IMR-90 (cell line): ENCODE measurements around the gene SLC7A4. TPM values are rescaled to one million over a fixed set of nuclear protein-coding genes. Genes with fewer than 3 reads are reported as not detected.

Source experiments
- ATAC-seq: fragments of 200-7000 bp; cut with Tn5 transposase; 2 replicates; pipeline ENCODE4 v1.9.1; 2020; ENCODE audit warnings: low read depth, mild to moderate bottlenecking, moderate library complexity
- BruUV-seq: library from RNA; stranded (reverse); fragments of 400-500 nt; replicated peaks from 2 replicates; lab custom pipeline; 2021; lab: Mats Ljungman, UMichigan
- CTCF ChIA-PET: fragments of 300-600 bp; formaldehyde crosslinking; extraction: SDS; loops from one replicate; lab custom pipeline; 2021; ENCODE audit warnings: antibody characterized with exemption; lab: Yijun Ruan, JAX
- POLR2A ChIA-PET: fragments of 300-600 bp; sonication (Branson Sonifier 250); formaldehyde crosslinking; loops from one replicate; lab custom pipeline; 2022; ENCODE audit warnings: antibody characterized with exemption; ENCODE audit not compliant: unreplicated experiment; lab: Charles Lee
- DNase-seq: peaks from one replicate; pipeline ENCODE4 v3.0.0; 2013
- H2AFZ ChIP-seq: replicated peaks from 2 replicates; pipeline ENCODE3; 2013; ENCODE audit warnings: low read length, mild to moderate bottlenecking; ENCODE audit not compliant: poor library complexity
- H2AK5ac ChIP-seq: 2 replicates; pipeline ENCODE4 v1.6.1; 2013; ENCODE audit warnings: low read depth, low read length, inconsistent platforms
- H2AK9ac ChIP-seq: replicated peaks from 2 replicates; pipeline ENCODE3; 2013; ENCODE audit warnings: mild to moderate bottlenecking, low read depth, low read length, moderate library complexity; ENCODE audit not compliant: poor library complexity
- H2BK120ac ChIP-seq: 2 replicates; pipeline ENCODE4 v1.6.1; 2013; ENCODE audit warnings: low read depth, low read length, inconsistent platforms
- H2BK15ac ChIP-seq: 3 replicates; pipeline ENCODE4 v1.6.1; 2013; ENCODE audit warnings: low read depth, low read length, inconsistent platforms
- H2BK20ac ChIP-seq: 2 replicates; pipeline ENCODE4 v1.6.1; 2013; ENCODE audit warnings: low read depth, mild to moderate bottlenecking, inconsistent platforms, low read length, moderate library complexity
- H2BK5ac ChIP-seq: 2 replicates; pipeline ENCODE4 v1.6.1; 2013; ENCODE audit warnings: mild to moderate bottlenecking, low read depth, low read length, inconsistent platforms; ENCODE audit not compliant: poor library complexity, severe bottlenecking
- H3K14ac ChIP-seq: replicated peaks from 2 replicates; pipeline ENCODE4 v1.6.1; 2013; ENCODE audit warnings: low read depth, low read length, inconsistent platforms
- H3K18ac ChIP-seq: 2 replicates; pipeline ENCODE4 v1.6.1; 2013; ENCODE audit warnings: low read depth, low read length, control low read depth
- H3K23ac ChIP-seq: 2 replicates; pipeline ENCODE4 v1.6.1; 2013; ENCODE audit warnings: low read depth, low read length, inconsistent platforms
- H3K27ac ChIP-seq: 2 replicates; pipeline ENCODE4 v1.5.1; 2013; ENCODE audit warnings: mild to moderate bottlenecking, control low read depth, low read length; ENCODE audit not compliant: insufficient read depth
- H3K27me3 ChIP-seq: 2 replicates; pipeline ENCODE4 v1.6.1; 2013; ENCODE audit warnings: low read length; ENCODE audit not compliant: control insufficient read depth, insufficient read depth
- H3K36me3 ChIP-seq: 2 replicates; pipeline ENCODE4 v1.6.1; 2013; ENCODE audit warnings: low read length, mixed read lengths; ENCODE audit not compliant: control insufficient read depth, insufficient read depth
- H3K4ac ChIP-seq: 2 replicates; pipeline ENCODE4 v1.6.1; 2013; ENCODE audit warnings: low read depth, low read length, inconsistent platforms
- H3K4me1 ChIP-seq: 2 replicates; pipeline ENCODE4 v1.6.1; 2013; ENCODE audit warnings: low read length, mixed read lengths; ENCODE audit not compliant: control insufficient read depth, insufficient read depth
- H3K4me2 ChIP-seq: 2 replicates; pipeline ENCODE4 v1.6.1; 2013; ENCODE audit warnings: low read depth, mild to moderate bottlenecking, control low read depth, low read length, moderate library complexity
- H3K4me3 ChIP-seq: 2 replicates; pipeline ENCODE4 v1.5.1; 2013; ENCODE audit warnings: low read depth, mild to moderate bottlenecking, control low read depth, low read length, moderate library complexity; ENCODE audit not compliant: insufficient read depth
- H3K56ac ChIP-seq: 2 replicates; pipeline ENCODE4 v1.6.1; 2013; ENCODE audit warnings: low read length, inconsistent platforms; ENCODE audit not compliant: insufficient read depth; ENCODE audit errors: extremely low read depth
- H3K79me1 ChIP-seq, 2 experiments: 2 replicates each; pipeline ENCODE4 v1.6.1; 2013; ENCODE audit warnings: low read length in 2 of 2, inconsistent platforms in 1 of 2, low read depth in 1 of 2
- H3K9ac ChIP-seq: 2 replicates; pipeline ENCODE4 v1.6.1; 2013; ENCODE audit warnings: low read depth, low read length, control low read depth
- H3K9me1 ChIP-seq: 2 replicates; pipeline ENCODE4 v1.6.1; 2013; ENCODE audit warnings: low read length, inconsistent platforms; ENCODE audit not compliant: insufficient read depth
- H3K9me3 ChIP-seq: 2 replicates; pipeline ENCODE4 v1.6.1; 2013; ENCODE audit warnings: low read length; ENCODE audit not compliant: control insufficient read depth, insufficient read depth
- H4K20me1 ChIP-seq: 2 replicates; pipeline ENCODE4 v1.6.1; 2013; ENCODE audit warnings: low read length, inconsistent platforms; ENCODE audit not compliant: insufficient read depth
- H4K5ac ChIP-seq: 2 replicates; pipeline ENCODE4 v1.6.1; 2013; ENCODE audit warnings: mild to moderate bottlenecking, low read depth, low read length, control low read depth
- H4K8ac ChIP-seq, 2 experiments: 2 replicates each; pipeline ENCODE4 v1.6.1; 2013; ENCODE audit warnings: low read depth in 2 of 2, low read length in 2 of 2, control low read depth in 1 of 2, inconsistent platforms in 1 of 2
- H4K91ac ChIP-seq: 2 replicates; pipeline ENCODE4 v1.6.1; 2013; ENCODE audit warnings: low read depth, low read length, inconsistent platforms; ENCODE audit not compliant: insufficient read depth
- BHLHE40 ChIP-seq: fragments of 150-350 bp; IDR thresholded peaks from 2 replicates; pipeline ENCODE4 v1.6.1; 2016; ENCODE audit warnings: mild to moderate bottlenecking, low read depth, low read length
- CEBPB ChIP-seq: IDR thresholded peaks from 2 replicates; pipeline ENCODE4 v1.6.1; 2012; ENCODE audit warnings: low read depth, low read length, improper control_type of control experiment
- CHD1 ChIP-seq: IDR thresholded peaks from 2 replicates; pipeline ENCODE4 v1.6.1; 2012; ENCODE audit warnings: low read depth, low read length, improper control_type of control experiment
- FOS ChIP-seq: fragments of 150-350 bp; IDR thresholded peaks from 2 replicates; pipeline ENCODE4 v1.6.1; 2016; ENCODE audit warnings: low read depth, low read length
- MAFK ChIP-seq: IDR thresholded peaks from 2 replicates; pipeline ENCODE4 v1.6.1; 2012; ENCODE audit warnings: low read depth, low read length, improper control_type of control experiment
- MAZ ChIP-seq: IDR thresholded peaks from 2 replicates; pipeline ENCODE4 v1.6.1; 2012; ENCODE audit warnings: low read depth, mild to moderate bottlenecking, low read length, improper control_type of control experiment, moderate library complexity, borderline replicate concordance
- MXI1 ChIP-seq: IDR thresholded peaks from 2 replicates; pipeline ENCODE4 v1.6.1; 2012; ENCODE audit warnings: low read depth, mild to moderate bottlenecking, low read length, moderate library complexity, borderline replicate concordance
- NFE2L2 ChIP-seq: fragments of 150-350 bp; IDR thresholded peaks from 2 replicates; pipeline ENCODE4 v1.6.1; 2016; ENCODE audit warnings: low read depth, mild to moderate bottlenecking, low read length
- POLR2A ChIP-seq: IDR thresholded peaks from 2 replicates; pipeline ENCODE4 v1.6.1; 2012; ENCODE audit warnings: mild to moderate bottlenecking, low read depth, low read length
- RAD21 ChIP-seq: IDR thresholded peaks from 2 replicates; pipeline ENCODE4 v1.6.1; 2012; ENCODE audit warnings: low read length, improper control_type of control experiment
- RCOR1 ChIP-seq: IDR thresholded peaks from 2 replicates; pipeline ENCODE4 v1.6.1; 2012; ENCODE audit warnings: mild to moderate bottlenecking, low read length, improper control_type of control experiment; ENCODE audit not compliant: insufficient replicate concordance
- SMC3 ChIP-seq: fragments of 150-350 bp; IDR thresholded peaks from 2 replicates; pipeline ENCODE4 v1.6.1; 2016; ENCODE audit warnings: low read depth, mild to moderate bottlenecking, antibody characterized with exemption, low read length, moderate library complexity
- WGBS, 2 experiments: methylation state at CpG; one replicate each; pipeline versions ENCODE4 v1.1.5 to v1.1.7; 2013; ENCODE audit warnings: missing lambda C conversion rate in 2 of 2; ENCODE audit not compliant: insufficient read length in 1 of 2; ENCODE audit errors: extremely low coverage in 2 of 2; 5-methylcytosine and 5-hydroxymethylcytosine counted together
- dilution Hi-C: fragments of 300-500 bp; cut with HindIII; formaldehyde crosslinking; loops from one replicate; pipeline ENCODE4 v1.14.3; 2018; ENCODE audit warnings: low sequenced_read_pairs; ENCODE audit not compliant: unreplicated experiment
- in situ Hi-C: fragments of 300-500 bp; cut with MboI; formaldehyde crosslinking; loops from 3 replicates; pipeline ENCODE4 v1.14.3; 2019; ENCODE audit warnings: low sequenced_read_pairs, inconsistent platforms, mixed read lengths
- intact Hi-C: fragments of 100-400 bp; cut with micrococcal nuclease; formaldehyde crosslinking; loops from 2 replicates; pipeline ENCODE4 v1.10.0; 2022
- polyA plus RNA-seq, 3 experiments: library from polyadenylated mRNA; depleted of rRNA; stranded (reverse); fragments of >200 nt; gene quantifications; 2 replicates each; pipeline ENCODE4 v1.2.3, GENCODE V29; 2012; ENCODE audit warnings: low replicate concordance in 1 of 3
- total RNA-seq: library from RNA; depleted of rRNA; stranded (reverse); fragments of >200 nt; gene quantifications from 2 replicates; pipeline ENCODE4 v1.2.3, GENCODE V29; 2012
- TF ChIP-seq, protein P1 (sequence below): fragments of 150-350 bp; IDR thresholded peaks from 2 replicates; pipeline ENCODE4 v1.6.1; 2016; ENCODE audit warnings: low read depth, mild to moderate bottlenecking, low read length, moderate library complexity, borderline replicate concordance
- TF ChIP-seq, protein P2 (sequence below): fragments of 150-350 bp; IDR thresholded peaks from 2 replicates; pipeline ENCODE4 v1.6.1; 2017; ENCODE audit warnings: mild to moderate bottlenecking, antibody characterized with exemption, low read length, low read depth

Gene SLC7A4
- total and polyA plus RNA-seq, 2 of the 4 experiments (the other 2 are of a cell fraction) = 0.03 TPM; not detected in 1

DNA sequence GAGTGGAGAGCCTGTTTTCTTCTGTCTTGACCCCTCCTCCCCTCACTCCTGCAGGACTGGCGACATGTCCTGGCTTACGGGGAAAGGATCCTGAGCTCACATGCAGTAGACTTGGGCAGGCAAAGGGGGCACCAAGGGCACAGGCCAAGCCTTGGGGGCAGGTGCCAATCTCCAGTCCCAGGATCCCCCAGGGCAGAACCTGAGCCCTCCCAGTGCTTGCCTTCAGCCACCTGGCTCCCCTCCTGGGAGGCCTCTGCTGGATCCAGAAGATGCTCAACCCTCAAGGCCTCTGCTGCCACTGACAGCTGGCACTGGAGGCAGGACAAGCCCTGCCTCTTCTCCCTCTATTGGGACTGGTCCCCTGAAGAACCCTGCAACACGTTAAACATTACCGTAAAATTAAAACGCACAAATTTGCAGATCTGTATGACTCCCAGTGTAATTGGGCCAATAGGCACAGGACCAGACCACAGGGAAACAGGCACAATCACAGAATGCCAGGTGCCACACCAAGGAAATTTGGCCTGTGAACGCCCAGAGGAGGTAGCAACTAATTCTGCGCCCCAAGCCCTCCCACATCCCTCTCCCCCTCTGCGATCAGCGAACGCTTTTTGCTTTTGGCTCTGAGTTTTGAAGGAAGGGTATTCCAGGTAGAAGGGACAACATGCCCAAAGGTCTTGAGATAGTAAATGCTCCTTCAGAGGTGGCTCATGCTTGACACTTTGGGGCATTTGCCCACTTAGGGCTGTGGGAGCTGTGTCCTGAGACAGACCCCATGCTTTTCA, 51.2 kb downstream of the SLC7A4 start:
- dilution Hi-C loops = no loop called here
- peak overlapping the region; percentile 76 for H4K5ac ChIP-seq
- peaks cover 28% of the 10 kb centered on the region for H3K9me1 ChIP-seq
- H3K27me3 ChIP-seq = no peaks in the 10 kb centered on the region
- peaks cover 14% of the 10 kb centered on the region for H3K36me3 ChIP-seq
- H3K4me2 ChIP-seq = peak overlapping the region; percentile 82
- DNase-seq (no peak), ATAC-seq (no peak)
- H3K9ac ChIP-seq = peak overlapping the region; percentile 89
- H2AK9ac ChIP-seq = peak overlapping the region; percentile 97
- in situ Hi-C loops = no loop called here
- peak overlapping the region; percentile 76 for H3K56ac ChIP-seq
- peak overlapping the region; percentile 90 for H3K4ac ChIP-seq
- peak overlapping the region; percentile 96 to 99 for H4K8ac ChIP-seq
- WGBS, 2 experiments = 47% methylated on average over 3 of the region's 10 CpGs; no CpG with 5 or more reads in 1 of the 2 experiments
- no peaks in the 10 kb centered on the region for H4K20me1 ChIP-seq
- H3K18ac ChIP-seq = no peak overlapping the region
- peaks cover 11% of the 10 kb centered on the region for H3K4me1 ChIP-seq
- peak overlapping the region; percentile 68 for H2AK5ac ChIP-seq
- peaks cover 10% of the 10 kb centered on the region for H3K9me3 ChIP-seq
- H3K4me3 ChIP-seq = peak overlapping the region; percentile 87
- CTCF ChIA-PET = no interaction called here
- H2BK20ac ChIP-seq = no peak overlapping the region
- peak overlapping the region; percentile 32; the same call in 1 of the 2 replicates for H2BK120ac ChIP-seq
- BruUV-seq = no TSS peak
- peak overlapping the region; percentile 95 for H3K14ac ChIP-seq
- peak overlapping the region; percentile 88; the same call in 1 of the 2 replicates for H3K23ac ChIP-seq
- H3K27ac ChIP-seq = peak overlapping the region; percentile 91
- H3K79me1 ChIP-seq = peaks cover 25 to 45% of the 10 kb centered on the region in 2 experiments
- H2BK15ac ChIP-seq = no peak overlapping the region
- intact Hi-C loops = no loop called here
- peak overlapping the region; percentile 99 for H2AFZ ChIP-seq
- peak overlapping the region; percentile 67 for H2BK5ac ChIP-seq
- POLR2A ChIA-PET = interaction anchor here (1.3 kb wide), 1 partner anchor 9 kb away, joined by 6 read pairs; no protein-coding TSS in a partner anchor
- peak overlapping the region; percentile 77 for H4K91ac ChIP-seq
- TF ChIP-seq RAD21 (no peak), CEBPB (no peak), SMC3 (no peak), RCOR1 (no peak), CHD1 (no peak), NFE2L2 (no peak), MAFK (no peak), MXI1 (no peak), POLR2A (no peak), FOS (no peak), MAZ (no peak), BHLHE40 (no peak)
- TF ChIP-seq, protein P1, sequence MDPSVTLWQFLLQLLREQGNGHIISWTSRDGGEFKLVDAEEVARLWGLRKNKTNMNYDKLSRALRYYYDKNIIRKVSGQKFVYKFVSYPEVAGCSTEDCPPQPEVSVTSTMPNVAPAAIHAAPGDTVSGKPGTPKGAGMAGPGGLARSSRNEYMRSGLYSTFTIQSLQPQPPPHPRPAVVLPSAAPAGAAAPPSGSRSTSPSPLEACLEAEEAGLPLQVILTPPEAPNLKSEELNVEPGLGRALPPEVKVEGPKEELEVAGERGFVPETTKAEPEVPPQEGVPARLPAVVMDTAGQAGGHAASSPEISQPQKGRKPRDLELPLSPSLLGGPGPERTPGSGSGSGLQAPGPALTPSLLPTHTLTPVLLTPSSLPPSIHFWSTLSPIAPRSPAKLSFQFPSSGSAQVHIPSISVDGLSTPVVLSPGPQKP = no peak
- TF ChIP-seq, protein P2, sequence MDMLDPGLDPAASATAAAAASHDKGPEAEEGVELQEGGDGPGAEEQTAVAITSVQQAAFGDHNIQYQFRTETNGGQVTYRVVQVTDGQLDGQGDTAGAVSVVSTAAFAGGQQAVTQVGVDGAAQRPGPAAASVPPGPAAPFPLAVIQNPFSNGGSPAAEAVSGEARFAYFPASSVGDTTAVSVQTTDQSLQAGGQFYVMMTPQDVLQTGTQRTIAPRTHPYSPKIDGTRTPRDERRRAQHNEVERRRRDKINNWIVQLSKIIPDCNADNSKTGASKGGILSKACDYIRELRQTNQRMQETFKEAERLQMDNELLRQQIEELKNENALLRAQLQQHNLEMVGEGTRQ = no peak
